Memory B cell (primary cell): ENCODE results near the gene ST3GAL4.
A peak's percentile ranks its signal among the peaks of the same experiment; 100 is the strongest.
"Not testable (repeated sequence)": the region's sequence is repeated elsewhere in the genome, so short reads cannot be mapped to it uniquely, and the experiment has no call there.

Source experiments
- ATAC-seq: fragments of 150-1000 bp; cut with Tn5 transposase; 2 replicates; pipeline ENCODE4 v1.10.0; 2021; ENCODE audit warnings: low read depth, mild to moderate bottlenecking, moderate library complexity
- DNase-seq, 2 donors: peaks; one replicate each; pipeline ENCODE4 v3.0.0; 2022; ENCODE audit warnings: low spot score in 2 of 2
- H3K27ac Mint-ChIP-seq: one replicate; pipeline ENCODE4 v1.8.0; 2022; ENCODE audit warnings: mild to moderate bottlenecking, moderate library complexity, mixed read lengths
- H3K27me3 Mint-ChIP-seq: one replicate; pipeline ENCODE4 v1.8.0; 2022; ENCODE audit warnings: mixed read lengths
- H3K36me3 Mint-ChIP-seq: one replicate; pipeline ENCODE4 v1.8.0; 2022; ENCODE audit warnings: mild to moderate bottlenecking, mixed read lengths
- H3K4me1 Mint-ChIP-seq: one replicate; pipeline ENCODE4 v1.8.0; 2022; ENCODE audit warnings: mixed read lengths
- H3K4me3 Mint-ChIP-seq: one replicate; pipeline ENCODE4 v1.8.0; 2022; ENCODE audit warnings: mild to moderate bottlenecking, moderate library complexity, mixed read lengths
- H3K9me3 Mint-ChIP-seq: one replicate; pipeline ENCODE4 v1.8.0; 2022; ENCODE audit warnings: mixed read lengths

The ST3GAL4 gene, protein sequence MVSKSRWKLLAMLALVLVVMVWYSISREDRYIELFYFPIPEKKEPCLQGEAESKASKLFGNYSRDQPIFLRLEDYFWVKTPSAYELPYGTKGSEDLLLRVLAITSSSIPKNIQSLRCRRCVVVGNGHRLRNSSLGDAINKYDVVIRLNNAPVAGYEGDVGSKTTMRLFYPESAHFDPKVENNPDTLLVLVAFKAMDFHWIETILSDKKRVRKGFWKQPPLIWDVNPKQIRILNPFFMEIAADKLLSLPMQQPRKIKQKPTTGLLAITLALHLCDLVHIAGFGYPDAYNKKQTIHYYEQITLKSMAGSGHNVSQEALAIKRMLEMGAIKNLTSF

DNA sequence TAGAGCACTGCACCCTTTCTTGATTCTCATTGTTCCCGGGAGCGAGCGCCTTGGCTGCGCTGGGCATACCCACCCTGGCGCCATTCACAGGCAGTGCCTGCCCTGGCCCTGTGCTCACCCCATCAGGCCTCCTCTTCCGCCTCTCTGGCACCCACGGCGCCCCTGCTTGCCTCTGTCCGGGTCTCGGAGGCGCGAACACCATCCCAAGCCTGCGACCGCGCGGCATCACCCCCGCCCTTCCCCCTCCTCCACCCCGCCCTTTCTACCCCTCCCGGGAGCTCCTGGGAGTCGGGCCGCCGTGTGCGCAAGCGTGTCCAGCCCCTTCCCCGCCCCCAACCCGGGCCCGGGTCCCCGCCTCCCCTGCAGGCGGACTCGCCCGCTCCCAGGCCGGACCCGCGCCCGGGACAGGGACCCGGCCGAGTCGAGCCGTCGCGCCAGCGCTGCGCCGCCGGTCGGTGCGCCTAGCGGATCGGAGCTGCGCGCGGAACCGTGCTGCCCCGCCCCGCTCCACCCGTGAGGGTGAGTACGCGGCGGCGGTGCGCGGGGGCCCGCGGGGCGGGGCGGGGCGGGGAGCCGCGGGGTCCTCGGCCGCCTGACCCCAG is at the start of gene ST3GAL4:
Gene ST3GAL4 (plus strand): TSS at position 363 of the 602 bp plus-strand sequence. CDS start 50,470 bp downstream, outside the sequence.
- DNase-seq (peak; percentile 14 to 30), ATAC-seq (peak; percentile 81)
- peak within 1 kb of the TSS; percentile 78 for H3K4me3 Mint-ChIP-seq
- peaks cover 3% of the 10 kb centered on the region for H3K36me3 Mint-ChIP-seq
- no peak within 1 kb of the TSS for H3K27ac Mint-ChIP-seq
- no peaks in the 10 kb centered on the region for H3K9me3 Mint-ChIP-seq
- H3K4me1 Mint-ChIP-seq, result peaks cover 12% of the 10 kb centered on the region
- no peaks in the 10 kb centered on the region for H3K27me3 Mint-ChIP-seq

DNA sequence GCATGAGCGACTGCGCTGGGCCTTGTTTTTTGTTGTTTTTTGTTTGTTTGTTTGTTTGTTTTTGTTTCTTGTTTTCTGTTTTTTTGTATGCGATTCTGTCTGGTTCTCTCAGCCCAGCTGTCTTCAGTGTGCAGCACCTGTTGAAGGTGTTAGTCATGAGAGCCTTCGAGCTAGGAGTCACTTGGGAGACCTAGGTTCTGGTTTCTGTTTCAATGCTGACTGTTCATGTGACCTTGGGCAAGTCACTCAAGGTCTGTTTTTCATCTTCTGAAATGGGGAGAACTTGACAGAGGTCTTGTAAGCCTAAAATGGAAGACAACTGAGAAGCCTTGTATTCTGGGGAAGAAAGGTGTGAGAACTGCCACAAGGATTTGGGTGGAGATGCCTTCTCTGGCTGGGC is 49.8 kb upstream of the ST3GAL4 start:
- H3K27me3 Mint-ChIP-seq, result no peaks in the 10 kb centered on the region
- H3K36me3 Mint-ChIP-seq, result peaks cover 17% of the 10 kb centered on the region
- no peaks in the 10 kb centered on the region for H3K9me3 Mint-ChIP-seq
- peak overlapping the region; percentile 91 for H3K27ac Mint-ChIP-seq
- peak overlapping the region; percentile 76 for H3K4me3 Mint-ChIP-seq
- no peak for DNase-seq
- ATAC-seq, result peak; percentile 38
- H3K4me1 Mint-ChIP-seq, result peaks cover 31% of the 10 kb centered on the region

GRCh38 chr11:126307706-126308105 is 47.8 kb upstream of the ST3GAL4 start:
- H3K4me1 Mint-ChIP-seq, result peaks cover 40% of the 10 kb centered on the region
- H3K27ac Mint-ChIP-seq, result peak overlapping the region; percentile 43
- ATAC-seq (no peak), DNase-seq (no peak)
- no peak overlapping the region for H3K4me3 Mint-ChIP-seq
- H3K9me3 Mint-ChIP-seq, result no peaks in the 10 kb centered on the region
- H3K36me3 Mint-ChIP-seq, result peaks cover 22% of the 10 kb centered on the region
- H3K27me3 Mint-ChIP-seq, result no peaks in the 10 kb centered on the region

- DNase-seq (no peak), ATAC-seq (no peak)
- no peaks in the 10 kb centered on the region for H3K27me3 Mint-ChIP-seq
- H3K36me3 Mint-ChIP-seq, result peaks cover 25% of the 10 kb centered on the region
- peaks cover 40% of the 10 kb centered on the region for H3K4me1 Mint-ChIP-seq
- no peak overlapping the region for H3K27ac Mint-ChIP-seq
- H3K4me3 Mint-ChIP-seq, result no peak overlapping the region
- no peaks in the 10 kb centered on the region for H3K9me3 Mint-ChIP-seq
Observed at GRCh38 chr11:126308271-126308671, 47.2 kb upstream of the ST3GAL4 start.

DNA sequence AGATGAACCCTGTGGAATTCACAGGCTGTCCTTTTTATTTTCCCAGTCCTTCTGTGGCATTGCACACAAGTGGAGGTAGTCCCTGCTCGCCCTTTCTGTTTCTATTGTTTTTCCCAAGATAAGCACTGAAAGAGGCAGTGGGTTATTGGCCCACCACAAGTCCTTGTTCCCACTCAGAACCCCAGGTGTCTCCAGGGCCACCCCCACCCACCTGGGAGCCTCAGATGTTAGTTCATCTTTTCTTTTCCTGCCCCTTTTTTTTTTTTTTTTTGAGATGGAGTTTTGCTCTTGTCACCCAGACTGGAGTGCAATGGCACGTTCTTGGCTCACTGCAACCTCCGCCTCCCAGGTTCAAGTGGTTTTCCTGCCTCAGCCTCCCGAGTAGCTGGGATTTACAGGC is 46.7 kb upstream of the ST3GAL4 start:
- H3K27ac Mint-ChIP-seq, DNase-seq, H3K4me3 Mint-ChIP-seq, ATAC-seq, H3K9me3 Mint-ChIP-seq, H3K27me3 Mint-ChIP-seq: not testable (repeated sequence)
- Mint-ChIP-seq H3K4me1 (peaks cover 40% of the 10 kb centered on the region), H3K36me3 (peaks cover 29% of the 10 kb centered on the region)

DNA sequence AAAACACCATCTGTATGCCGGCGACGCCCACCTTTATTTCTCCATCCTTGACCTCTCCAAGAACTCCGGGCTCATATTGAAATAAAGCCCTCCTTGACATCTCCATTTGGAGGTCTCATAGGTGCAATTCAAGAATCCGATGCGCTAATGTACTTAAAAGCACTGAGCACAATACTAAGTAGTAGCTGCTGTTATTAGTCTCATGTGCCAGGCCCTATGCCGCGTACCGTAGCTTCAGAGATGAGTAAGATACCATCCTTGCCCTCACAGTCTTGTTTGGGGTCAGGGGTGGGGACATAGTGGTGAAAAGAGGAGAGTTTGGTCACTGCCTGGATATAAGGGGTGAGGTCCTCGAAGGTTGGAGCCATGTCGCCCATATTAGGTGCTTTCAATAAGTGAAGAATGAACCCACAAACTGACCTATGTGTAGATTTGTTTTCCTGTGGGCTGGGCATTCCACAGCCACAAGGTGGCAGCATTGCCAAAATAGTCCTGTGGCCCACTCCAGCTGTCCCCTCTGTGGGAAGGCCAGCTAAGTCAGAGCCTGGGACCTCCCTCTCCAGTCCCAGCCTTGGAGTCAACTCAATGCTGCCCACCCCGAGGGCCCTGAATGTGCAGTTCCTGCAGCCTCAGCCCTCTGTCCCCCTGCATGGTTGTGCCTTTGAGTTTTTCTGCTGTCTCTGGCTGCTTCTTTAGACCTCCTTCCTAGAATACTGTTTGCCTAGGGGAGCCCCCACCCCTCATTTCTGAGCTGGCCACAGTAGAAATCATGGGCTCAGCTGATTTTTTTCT is 45.1 kb upstream of the ST3GAL4 start:
- no peaks in the 10 kb centered on the region for H3K27me3 Mint-ChIP-seq
- peak; percentile 54 for ATAC-seq
- no peaks in the 10 kb centered on the region for H3K9me3 Mint-ChIP-seq
- peaks cover 36% of the 10 kb centered on the region for H3K4me1 Mint-ChIP-seq
- H3K27ac Mint-ChIP-seq, result peak overlapping the region; percentile 22
- H3K36me3 Mint-ChIP-seq, result peaks cover 38% of the 10 kb centered on the region
- peak; percentile 26 to 45 for DNase-seq
- H3K4me3 Mint-ChIP-seq, result no peak overlapping the region

GRCh38 chr11:126310992-126311310 is 44.5 kb upstream of the ST3GAL4 start:
- Mint-ChIP-seq H3K27ac (peak overlapping the region; percentile 56), H3K27me3 (no peaks in the 10 kb centered on the region), H3K4me1 (peaks cover 31% of the 10 kb centered on the region), H3K4me3 (no peak overlapping the region), H3K36me3 (peaks cover 37% of the 10 kb centered on the region), H3K9me3 (no peaks in the 10 kb centered on the region)
- no peak for ATAC-seq
- no peak for DNase-seq

- Mint-ChIP-seq H3K36me3 (peaks cover 41% of the 10 kb centered on the region), H3K4me3 (no peak overlapping the region), H3K27ac (peak overlapping the region; percentile 56), H3K9me3 (no peaks in the 10 kb centered on the region), H3K4me1 (peaks cover 33% of the 10 kb centered on the region), H3K27me3 (no peaks in the 10 kb centered on the region)
- DNase-seq, result no peak
- ATAC-seq, result no peak
Observed at GRCh38 chr11:126311401-126312291, 43.8 kb upstream of the ST3GAL4 start.

GRCh38 chr11:126312961-126313360 is 42.5 kb upstream of the ST3GAL4 start:
- no peak for DNase-seq
- H3K27ac Mint-ChIP-seq, result no peak overlapping the region

DNA sequence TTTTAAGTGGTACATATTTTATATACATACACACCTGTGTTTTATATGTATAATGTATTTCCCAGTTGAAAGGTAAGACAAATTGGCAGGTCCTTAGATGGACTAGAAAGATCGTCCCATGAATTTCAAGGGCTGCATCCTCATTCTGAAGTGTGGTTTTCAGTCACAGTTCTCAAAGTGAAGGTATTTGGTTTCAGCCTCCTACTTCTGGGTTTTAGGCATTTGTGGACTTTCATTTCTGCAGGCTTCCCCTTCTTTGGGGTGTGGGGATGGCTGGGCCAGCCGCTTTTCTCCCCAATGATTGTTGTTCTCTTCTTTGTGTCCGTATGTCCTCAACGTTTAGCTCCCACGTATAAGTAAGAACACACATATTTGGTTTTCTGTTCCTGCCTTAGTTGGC is 41.7 kb upstream of the ST3GAL4 start:
- Mint-ChIP-seq H3K36me3 (peaks cover 46% of the 10 kb centered on the region), H3K27me3 (no peaks in the 10 kb centered on the region)

More at GRCh38 chr11:126312961-126313360, 42.5 kb upstream of the ST3GAL4 start:
- peaks cover 43% of the 10 kb centered on the region for H3K36me3 Mint-ChIP-seq
- H3K4me1 Mint-ChIP-seq, result peaks cover 32% of the 10 kb centered on the region
- ATAC-seq, result no peak
- no peak overlapping the region for H3K4me3 Mint-ChIP-seq
- H3K27me3 Mint-ChIP-seq, result no peaks in the 10 kb centered on the region
- no peaks in the 10 kb centered on the region for H3K9me3 Mint-ChIP-seq

GRCh38 chr11:126317432-126317755 is 38.1 kb upstream of the ST3GAL4 start:
- Mint-ChIP-seq H3K36me3 (peaks cover 49% of the 10 kb centered on the region), H3K9me3 (no peaks in the 10 kb centered on the region), H3K27me3 (no peaks in the 10 kb centered on the region), H3K4me1 (peaks cover 30% of the 10 kb centered on the region), H3K27ac (no peak overlapping the region), H3K4me3 (no peak overlapping the region)
- no peak for ATAC-seq
- DNase-seq, result no peak

More for the DNA sequence above, 41.7 kb upstream of the ST3GAL4 start:
- DNase-seq (no peak), ATAC-seq (no peak)
- Mint-ChIP-seq H3K27ac (no peak overlapping the region), H3K4me3 (no peak overlapping the region), H3K9me3 (no peaks in the 10 kb centered on the region), H3K4me1 (peaks cover 36% of the 10 kb centered on the region)

DNA sequence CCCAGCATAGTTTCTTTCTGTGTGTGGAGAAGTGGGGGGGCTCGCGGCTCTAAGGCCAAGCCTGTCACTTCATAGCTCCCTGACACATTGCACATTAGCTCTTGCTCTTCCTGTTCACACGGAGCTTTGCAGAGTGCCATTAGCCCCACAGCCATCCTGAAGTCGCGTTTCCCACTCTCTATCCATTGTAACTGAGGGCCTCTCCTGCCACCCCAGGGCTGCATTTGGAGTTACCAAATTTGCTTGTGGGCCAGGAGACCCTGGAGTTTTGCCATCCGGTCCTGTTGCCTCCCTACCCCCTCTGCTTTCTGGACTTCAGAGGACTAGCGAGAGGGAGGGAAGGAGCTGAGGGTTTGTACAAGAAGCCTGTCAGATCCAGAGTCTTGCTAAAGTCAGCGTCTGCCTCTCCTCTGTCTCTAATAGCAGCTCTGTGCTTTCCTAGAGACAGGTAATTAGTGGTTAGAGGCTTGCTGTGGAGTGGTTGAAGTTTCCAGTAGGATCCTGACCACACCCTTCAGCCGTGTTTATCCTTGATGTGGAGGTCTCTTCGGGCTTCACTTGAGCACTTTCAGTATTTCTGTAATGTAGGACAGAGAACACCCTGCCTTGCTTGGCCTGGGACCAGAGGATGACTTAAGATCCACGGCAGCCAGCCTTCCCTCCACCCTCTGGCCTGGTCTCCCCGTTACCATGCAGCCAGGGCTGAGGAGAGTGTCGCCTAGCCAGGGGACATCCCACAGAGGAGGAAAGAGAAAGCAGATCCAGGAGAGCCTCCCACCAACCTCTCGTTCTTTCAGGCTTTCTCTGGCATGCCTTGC is 37.5 kb upstream of the ST3GAL4 start:
- no peak for ATAC-seq
- peaks cover 47% of the 10 kb centered on the region for H3K36me3 Mint-ChIP-seq
- peaks cover 30% of the 10 kb centered on the region for H3K4me1 Mint-ChIP-seq

More for the DNA sequence above, 37.5 kb upstream of the ST3GAL4 start:
- H3K4me3 Mint-ChIP-seq, result no peak overlapping the region
- H3K27me3 Mint-ChIP-seq, result no peaks in the 10 kb centered on the region
- H3K9me3 Mint-ChIP-seq, result no peaks in the 10 kb centered on the region
- H3K27ac Mint-ChIP-seq, result peak overlapping the region; percentile 32
- DNase-seq, result no peak
